Measurements from ENCODE around the gene CATSPERZ.

The CATSPERZ gene

GRCh38 chr11:64339286-64339685 lies 39.1 kb downstream of the CATSPERZ start:
- Mint-ChIP-seq H3K9me3 (no peaks in the 10 kb centered on the region), H3K27me3 (ENCODE audit: low read depth) (no peaks in the 10 kb centered on the region), H3K4me1 (ENCODE audit: low read depth) (peaks cover 36% of the 10 kb centered on the region), H3K36me3 (ENCODE audit: low read depth) (peaks cover 33% of the 10 kb centered on the region), H3K4me3 (peak overlapping the region; percentile 93), H3K27ac (peak overlapping the region; percentile 92)
- DNase-seq (ENCODE audit: low spot score) = no peak

DNA sequence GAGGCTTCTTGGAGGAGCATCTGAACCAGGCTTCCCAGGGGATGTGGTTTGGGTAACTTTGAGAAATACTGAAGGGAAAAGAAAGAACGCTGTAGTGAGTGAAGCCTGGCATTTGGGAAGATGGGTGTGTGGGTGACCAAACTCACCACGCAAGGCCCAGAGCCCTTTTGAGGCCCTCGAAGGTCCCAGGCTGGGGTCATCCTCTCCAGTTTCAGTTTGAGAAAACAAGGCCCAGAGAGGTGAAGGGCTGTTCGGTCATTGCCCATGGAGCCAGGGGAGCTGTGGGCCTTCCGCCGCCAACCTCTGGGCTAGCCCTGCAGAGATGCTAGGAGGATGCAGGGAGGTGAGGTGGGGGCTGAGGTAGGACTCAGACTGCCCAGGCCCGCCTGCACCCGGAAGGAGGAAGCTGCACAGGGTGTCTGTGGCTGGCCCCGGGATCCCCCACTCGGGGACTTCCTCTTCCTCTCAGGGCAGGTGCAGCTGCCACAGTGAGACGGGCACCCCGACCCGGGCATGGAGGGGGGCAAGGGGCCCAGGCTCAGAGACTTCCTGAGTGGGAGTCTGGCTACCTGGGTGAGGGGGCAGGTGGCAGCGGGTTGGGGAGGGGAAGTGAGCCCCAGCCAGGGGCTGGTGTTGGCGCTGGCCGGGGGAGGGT lies 39.7 kb downstream of the CATSPERZ start, which contains the start of gene CCDC88B:
Gene CCDC88B (plus strand): TSS at position 451 of the 655 bp plus-strand sequence. CDS start 63 bp downstream, at position 514.
- Mint-ChIP-seq H3K9me3 (no peaks in the 10 kb centered on the region), H3K27me3 (ENCODE audit: low read depth) (no peaks in the 10 kb centered on the region), H3K27ac (peak within 1 kb of the TSS; percentile 92), H3K4me3 (peak within 1 kb of the TSS; percentile 93), H3K4me1 (ENCODE audit: low read depth) (peaks cover 35% of the 10 kb centered on the region), H3K36me3 (ENCODE audit: low read depth) (peaks cover 31% of the 10 kb centered on the region)
- DNase-seq (ENCODE audit: low spot score) = peak; percentile 81

DNA sequence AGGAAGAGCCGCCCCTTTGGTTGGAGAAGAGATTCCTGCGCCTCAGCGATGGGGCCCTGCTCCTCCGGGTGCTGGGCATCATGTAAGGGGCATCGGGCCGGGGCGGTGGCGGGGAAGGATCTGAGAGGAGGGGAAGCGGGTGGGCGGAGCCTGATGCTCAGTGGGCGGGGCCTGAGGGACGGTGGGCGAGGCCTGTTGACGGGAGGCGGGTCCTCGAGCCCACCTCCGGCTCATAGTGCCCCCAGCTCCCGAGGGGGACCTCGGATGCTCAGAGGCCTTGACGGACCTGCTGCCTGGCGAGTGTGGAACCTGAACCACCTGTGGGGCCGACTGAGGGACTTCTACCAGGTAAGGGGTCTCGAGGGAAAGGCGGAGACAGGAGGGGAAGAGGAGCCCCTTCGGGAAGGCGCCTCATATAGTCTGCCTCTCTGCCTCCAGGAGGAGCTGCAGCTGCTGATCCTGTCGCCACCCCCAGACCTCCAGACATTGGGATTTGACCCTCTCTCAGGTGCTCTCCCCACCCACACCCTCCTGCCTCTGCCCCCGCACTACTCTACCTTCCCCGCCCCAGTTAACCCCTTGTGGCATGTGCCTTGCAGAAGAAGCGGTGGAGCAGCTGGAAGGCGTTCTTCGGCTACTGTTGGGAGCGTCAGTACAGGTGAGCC lies 40.6 kb downstream of the CATSPERZ start:
- no peaks in the 10 kb centered on the region for H3K9me3 Mint-ChIP-seq
- H3K4me3 Mint-ChIP-seq = peak overlapping the region; percentile 93
- peaks cover 32% of the 10 kb centered on the region for H3K36me3 Mint-ChIP-seq (ENCODE audit: low read depth)
- H3K27ac Mint-ChIP-seq = peak overlapping the region; percentile 92
- H3K4me1 Mint-ChIP-seq (ENCODE audit: low read depth) = peaks cover 30% of the 10 kb centered on the region
- DNase-seq (ENCODE audit: low spot score) = peak; percentile 68
- H3K27me3 Mint-ChIP-seq (ENCODE audit: low read depth) = no peaks in the 10 kb centered on the region

- H3K27ac Mint-ChIP-seq = peak overlapping the region; percentile 57
- H3K27me3 Mint-ChIP-seq (ENCODE audit: low read depth) = no peaks in the 10 kb centered on the region
- DNase-seq (ENCODE audit: low spot score) = no peak
- peaks cover 30% of the 10 kb centered on the region for H3K4me1 Mint-ChIP-seq (ENCODE audit: low read depth)
- peaks cover 32% of the 10 kb centered on the region for H3K36me3 Mint-ChIP-seq (ENCODE audit: low read depth)
- H3K4me3 Mint-ChIP-seq = peak overlapping the region; percentile 93
- H3K9me3 Mint-ChIP-seq = no peaks in the 10 kb centered on the region
Observed at GRCh38 chr11:64341429-64341828, 41.3 kb downstream of the CATSPERZ start.

GRCh38 chr11:64341851-64342791 lies 42.0 kb downstream of the CATSPERZ start:
- peaks cover 34% of the 10 kb centered on the region for H3K36me3 Mint-ChIP-seq (ENCODE audit: low read depth)
- H3K27me3 Mint-ChIP-seq (ENCODE audit: low read depth) = no peaks in the 10 kb centered on the region
- H3K27ac Mint-ChIP-seq = peak overlapping the region; percentile 62
- peak; percentile 86 for DNase-seq (ENCODE audit: low spot score)
- H3K4me3 Mint-ChIP-seq = peak overlapping the region; percentile 36
- no peaks in the 10 kb centered on the region for H3K9me3 Mint-ChIP-seq
- peaks cover 30% of the 10 kb centered on the region for H3K4me1 Mint-ChIP-seq (ENCODE audit: low read depth)

GRCh38 chr11:64342869-64343745 lies 42.9 kb downstream of the CATSPERZ start:
- H3K4me3 Mint-ChIP-seq = peak overlapping the region; percentile 29
- no peaks in the 10 kb centered on the region for H3K9me3 Mint-ChIP-seq
- H3K36me3 Mint-ChIP-seq (ENCODE audit: low read depth) = peaks cover 33% of the 10 kb centered on the region
- no peaks in the 10 kb centered on the region for H3K27me3 Mint-ChIP-seq (ENCODE audit: low read depth)
- no peak for DNase-seq (ENCODE audit: low spot score)
- peaks cover 28% of the 10 kb centered on the region for H3K4me1 Mint-ChIP-seq (ENCODE audit: low read depth)
- no peak overlapping the region for H3K27ac Mint-ChIP-seq

DNA sequence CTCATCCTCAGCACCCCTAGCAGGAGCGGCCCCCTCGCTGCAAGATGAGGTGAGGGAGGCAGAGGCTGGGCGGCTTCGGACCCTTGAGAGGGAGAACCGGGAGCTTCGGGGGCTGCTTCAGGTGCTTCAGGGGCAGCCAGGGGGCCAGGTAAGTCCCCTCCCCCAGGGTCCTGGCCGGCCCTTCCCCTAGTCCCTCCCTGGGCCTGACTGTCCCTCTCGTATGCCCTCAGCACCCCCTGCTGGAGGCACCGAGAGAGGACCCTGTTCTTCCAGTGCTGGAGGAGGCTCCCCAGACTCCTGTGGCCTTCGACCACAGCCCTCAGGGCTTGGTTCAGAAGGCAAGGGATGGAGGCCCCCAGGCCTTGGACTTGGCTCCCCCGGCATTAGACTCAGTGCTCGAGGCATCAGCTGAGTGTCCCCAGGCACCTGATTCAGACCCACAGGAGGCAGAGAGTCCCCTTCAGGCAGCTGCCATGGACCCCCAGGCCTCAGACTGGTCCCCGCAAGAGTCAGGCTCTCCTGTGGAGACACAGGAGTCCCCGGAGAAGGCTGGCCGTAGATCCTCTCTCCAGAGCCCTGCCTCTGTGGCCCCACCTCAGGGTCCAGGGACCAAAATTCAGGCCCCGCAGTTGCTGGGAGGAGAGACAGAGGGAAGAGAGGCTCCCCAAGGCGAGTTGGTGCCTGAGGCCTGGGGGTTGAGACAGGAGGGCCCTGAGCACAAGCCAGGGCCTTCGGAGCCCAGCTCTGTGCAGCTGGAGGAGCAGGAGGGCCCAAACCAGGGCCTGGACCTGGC lies 43.8 kb downstream of the CATSPERZ start:
- no peaks in the 10 kb centered on the region for H3K9me3 Mint-ChIP-seq
- H3K4me1 Mint-ChIP-seq (ENCODE audit: low read depth) = peaks cover 24% of the 10 kb centered on the region
- no peak overlapping the region for H3K4me3 Mint-ChIP-seq
- DNase-seq (ENCODE audit: low spot score) = no peak
- H3K27me3 Mint-ChIP-seq (ENCODE audit: low read depth) = no peaks in the 10 kb centered on the region
- H3K27ac Mint-ChIP-seq = no peak overlapping the region
- peaks cover 31% of the 10 kb centered on the region for H3K36me3 Mint-ChIP-seq (ENCODE audit: low read depth)

DNA sequence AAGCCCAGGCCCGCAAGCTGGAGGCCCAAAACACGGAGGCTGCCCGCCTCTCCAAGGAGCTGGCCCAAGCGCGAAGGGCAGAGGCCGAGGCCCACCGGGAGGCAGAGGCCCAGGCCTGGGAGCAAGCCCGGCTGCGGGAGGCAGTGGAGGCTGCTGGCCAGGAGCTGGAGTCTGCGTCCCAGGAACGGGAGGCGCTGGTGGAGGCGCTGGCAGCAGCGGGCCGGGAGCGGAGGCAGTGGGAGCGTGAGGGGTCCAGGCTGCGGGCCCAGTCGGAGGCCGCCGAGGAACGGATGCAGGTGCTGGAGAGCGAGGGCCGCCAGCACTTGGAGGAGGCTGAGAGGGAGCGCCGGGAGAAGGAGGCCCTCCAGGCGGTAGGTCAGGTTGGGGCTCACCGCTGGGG lies 44.6 kb downstream of the CATSPERZ start:
- H3K27me3 Mint-ChIP-seq (ENCODE audit: low read depth) = no peaks in the 10 kb centered on the region
- H3K27ac Mint-ChIP-seq = no peak overlapping the region
- no peak overlapping the region for H3K4me3 Mint-ChIP-seq
- peaks cover 26% of the 10 kb centered on the region for H3K36me3 Mint-ChIP-seq (ENCODE audit: low read depth)
- peaks cover 16% of the 10 kb centered on the region for H3K4me1 Mint-ChIP-seq (ENCODE audit: low read depth)
- H3K9me3 Mint-ChIP-seq = no peaks in the 10 kb centered on the region
- no peak for DNase-seq (ENCODE audit: low spot score)

DNA sequence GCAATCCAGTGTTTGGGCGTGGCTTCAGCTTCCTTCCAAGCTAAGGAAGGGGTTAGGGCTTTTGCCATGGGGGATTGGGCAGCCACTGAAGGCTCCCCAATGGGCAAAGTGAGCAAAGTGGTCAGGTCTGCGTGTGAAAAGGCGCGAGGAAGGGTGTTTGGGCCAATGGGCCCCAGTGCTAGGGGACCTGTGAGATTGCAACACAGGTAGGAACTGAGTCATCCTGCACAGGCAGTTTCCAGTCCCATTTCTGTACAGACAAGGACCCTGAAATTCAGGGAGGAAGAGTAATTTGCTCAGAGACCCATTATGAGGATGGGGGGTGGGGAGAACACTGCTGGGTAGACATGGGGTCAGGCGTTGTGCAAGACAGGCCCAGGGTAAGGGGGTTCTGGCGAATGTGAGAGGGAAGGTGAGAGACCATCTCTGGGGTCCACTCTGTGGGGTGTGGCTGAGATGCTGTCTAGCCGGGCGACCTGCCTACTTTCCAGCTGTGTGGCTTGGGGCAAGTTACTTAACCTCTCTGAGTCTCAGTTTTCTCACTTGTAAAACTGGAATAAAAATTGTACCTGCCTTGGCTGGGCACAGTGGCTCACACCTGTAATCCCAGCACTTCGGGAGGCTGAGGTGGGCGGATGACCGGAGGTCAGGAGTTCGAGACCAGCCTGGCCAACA lies 47.2 kb downstream of the CATSPERZ start:
- no peak overlapping the region for H3K27ac Mint-ChIP-seq
- H3K27me3 Mint-ChIP-seq (ENCODE audit: low read depth) = no peaks in the 10 kb centered on the region
- H3K36me3 Mint-ChIP-seq (ENCODE audit: low read depth) = peaks cover 24% of the 10 kb centered on the region
- DNase-seq (ENCODE audit: low spot score) = no peak
- no peaks in the 10 kb centered on the region for H3K9me3 Mint-ChIP-seq
- no peak overlapping the region for H3K4me3 Mint-ChIP-seq
- peaks cover 3% of the 10 kb centered on the region for H3K4me1 Mint-ChIP-seq (ENCODE audit: low read depth)

- Mint-ChIP-seq H3K36me3 (ENCODE audit: low read depth) (peaks cover 22% of the 10 kb centered on the region), H3K4me3 (no peak overlapping the region), H3K27me3 (ENCODE audit: low read depth) (no peaks in the 10 kb centered on the region), H3K9me3 (no peaks in the 10 kb centered on the region), H3K4me1 (ENCODE audit: low read depth) (peaks cover 1% of the 10 kb centered on the region), H3K27ac (no peak overlapping the region)
- DNase-seq (ENCODE audit: low spot score) = no peak
Observed at GRCh38 chr11:64348383-64349024, 48.3 kb downstream of the CATSPERZ start.

- DNase-seq (ENCODE audit: low spot score) = no peak
- no peak overlapping the region for H3K27ac Mint-ChIP-seq
- H3K4me3 Mint-ChIP-seq = no peak overlapping the region
- no peaks in the 10 kb centered on the region for H3K27me3 Mint-ChIP-seq (ENCODE audit: low read depth)
- H3K9me3 Mint-ChIP-seq = no peaks in the 10 kb centered on the region
- H3K4me1 Mint-ChIP-seq (ENCODE audit: low read depth) = peaks cover 1% of the 10 kb centered on the region
- peaks cover 22% of the 10 kb centered on the region for H3K36me3 Mint-ChIP-seq (ENCODE audit: low read depth)
Observed at GRCh38 chr11:64349025-64349387, 48.8 kb downstream of the CATSPERZ start.

DNA sequence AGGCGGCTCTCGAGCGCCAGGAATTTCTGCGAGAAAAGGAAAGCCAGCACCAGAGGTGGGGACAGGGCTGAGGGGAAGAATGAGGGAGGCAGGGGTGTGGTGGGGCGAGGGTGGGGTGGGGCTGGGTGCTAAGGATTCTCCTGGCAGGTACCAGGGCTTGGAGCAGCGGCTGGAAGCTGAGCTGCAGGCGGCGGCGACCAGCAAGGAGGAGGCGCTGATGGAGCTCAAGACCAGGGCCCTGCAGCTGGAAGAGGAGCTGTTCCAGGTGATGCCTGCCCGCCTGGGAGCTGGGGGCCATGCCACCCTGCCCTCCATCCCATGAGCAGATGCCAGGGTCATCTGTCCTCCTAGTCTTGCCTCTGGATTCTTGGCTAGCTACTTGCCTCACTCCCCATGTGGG lies 49.2 kb downstream of the CATSPERZ start:
- Mint-ChIP-seq H3K27me3 (ENCODE audit: low read depth) (no peaks in the 10 kb centered on the region), H3K4me1 (ENCODE audit: low read depth) (peaks cover 1% of the 10 kb centered on the region), H3K27ac (no peak overlapping the region), H3K4me3 (no peak overlapping the region), H3K9me3 (no peaks in the 10 kb centered on the region), H3K36me3 (ENCODE audit: low read depth) (peaks cover 22% of the 10 kb centered on the region)
- no peak for DNase-seq (ENCODE audit: low spot score)

Measured in T-helper 2 cell treated with Interferon-gamma antibody and Interleukin-4, amounts not matched to agents 5 μg/mL and 100 μg/mL, for 36 hours (primary cell).